ENCODE measurements around the gene RSPH4A. TPM values are rescaled to one million over a fixed set of nuclear protein-coding genes. Genes with fewer than 3 reads are reported as not detected.

The RSPH4A gene
- total RNA-seq (2022; extraction: Qiagen RNA extraction): 0.12 to 0.20 TPM (median 0.15 TPM) in 5 replicates

GRCh38 chr6:116615937-116616736 is at the start of gene RSPH4A:
Gene RSPH4A (plus strand): TSS chr6:116616479. CDS start chr6:116616624, 145 bp downstream.

GRCh38 chr6:116570856-116571682 is 45.2 kb upstream of the RSPH4A start, which contains the start of gene RWDD1:
Gene RWDD1 (plus strand): TSS chr6:116571504. CDS start chr6:116571583, 79 bp downstream.

DNA sequence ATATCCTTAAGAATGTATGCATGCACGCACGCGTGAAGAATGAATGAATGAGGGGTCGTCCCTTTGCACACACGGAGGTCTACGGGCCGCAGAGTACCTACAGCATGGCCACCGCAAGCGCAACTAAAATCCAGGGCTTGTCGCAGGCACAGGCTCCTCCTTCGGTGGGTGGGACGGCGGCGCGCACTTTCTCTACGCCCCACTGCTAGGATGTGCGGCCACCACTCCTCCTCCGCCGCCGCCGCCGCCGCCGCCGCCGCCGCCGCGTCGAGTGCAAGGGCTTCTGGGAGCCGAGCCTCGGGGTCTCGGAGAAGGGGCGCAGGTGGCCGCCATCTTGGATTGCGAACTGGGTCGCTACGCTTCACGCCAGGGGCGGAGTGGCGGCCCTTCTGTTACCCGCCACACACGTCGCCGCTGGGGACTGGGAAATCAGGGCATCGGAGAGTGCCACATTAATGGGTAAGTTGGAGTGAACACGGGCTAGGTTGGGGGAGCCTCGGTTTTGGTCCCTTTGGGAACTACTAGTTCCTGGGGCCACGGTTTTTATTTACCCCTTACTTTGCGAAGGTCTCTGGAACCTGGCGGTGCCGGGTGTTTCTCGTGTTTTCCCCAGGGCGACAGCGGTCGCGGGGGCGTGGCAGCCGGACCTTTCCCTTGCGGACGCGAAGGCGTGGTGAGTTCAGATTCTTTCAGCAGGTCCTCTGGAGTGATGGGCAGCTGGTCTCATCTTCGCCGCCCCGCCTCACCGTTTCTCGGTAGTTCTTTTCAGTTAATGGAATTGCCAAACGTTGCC is 64.8 kb downstream of the RSPH4A start, which contains the start of gene KPNA5:
Gene KPNA5 (plus strand): TSS at position 332 of the 793 bp plus-strand sequence. CDS start 124 bp downstream, at position 456.

Other genes with a start within 250 kb of the RSPH4A start
- gene DSE, start 245.5 kb upstream of the RSPH4A start, total RNA-seq (2022; extraction: Qiagen RNA extraction): 10.8 to 14.9 TPM (median 13.3 TPM) in 5 replicates
- not detected in 5 replicates for gene CALHM6, start 155.1 kb upstream of the RSPH4A start, total RNA-seq (2022; extraction: Qiagen RNA extraction)
- gene CALHM5, start 104.8 kb upstream of the RSPH4A start, total RNA-seq (2022; extraction: Qiagen RNA extraction): 0.03 to 0.09 TPM (median 0.05 TPM) in 5 replicates
- not detected in 5 replicates for gene TRAPPC3L, start 70.8 kb upstream of the RSPH4A start, total RNA-seq (2022; extraction: Qiagen RNA extraction)
- not detected in 5 replicates for gene CALHM4, start 62.7 kb upstream of the RSPH4A start, total RNA-seq (2022; extraction: Qiagen RNA extraction)
- gene RWDD1, start 45.0 kb upstream of the RSPH4A start, total RNA-seq (2022; extraction: Qiagen RNA extraction): 25.3 to 33.2 TPM (median 31.4 TPM) in 5 replicates
- 6.2 to 7.3 TPM (median 6.7 TPM) in 5 replicates for gene ZUP1, start 52.3 kb downstream of the RSPH4A start, total RNA-seq (2022; extraction: Qiagen RNA extraction)
- gene KPNA5, start 64.7 kb downstream of the RSPH4A start, total RNA-seq (2022; extraction: Qiagen RNA extraction): 0.85 to 2.0 TPM (median 1.4 TPM) in 5 replicates
- gene FAM162B, start 149.2 kb downstream of the RSPH4A start, total RNA-seq (2022; extraction: Qiagen RNA extraction): 0.09 TPM in 1 of 5 replicates, not detected in the others
- gene GPRC6A, start 212.6 kb downstream of the RSPH4A start, total RNA-seq (2022; extraction: Qiagen RNA extraction): not detected in 5 replicates